ENCODE results near the gene SLC22A31. TPM values are rescaled to one million over a fixed set of nuclear protein-coding genes. Genes with fewer than 3 reads are reported as not detected.
A peak's percentile ranks its signal among the peaks of the same experiment; 100 is the strongest.

SLC22A31 gene
- total and polyA plus RNA-seq, 2 donors (not counting 3 experiments of a cell fraction or from before 2014, with no cell fraction given) = 1.0 TPM; not detected in 1

GRCh38 chr16:89221604-89222003, 21.3 kb upstream of the SLC22A31 start:
- POLR2A ChIA-PET = no interaction called here
- peaks cover 9% of the 10 kb centered on the region for H3K79me2 ChIP-seq (ENCODE audit: control insufficient read depth, insufficient read depth, low read length)
- dilution Hi-C loops (cut with MboI; ENCODE audit: extremely low pct_ligation_motif_present, low sequenced_read_pairs) (no loop called here), intact Hi-C loops (cut with micrococcal nuclease) (no loop called here)
- H3K4me3 ChIP-seq (replicated peaks in 1 of 3; ENCODE audit: insufficient read depth in 1 of 3, low read depth in 1 of 3, low read length in 3 of 3) = no peak overlapping the region
- peaks cover 10 to 32% of the 10 kb centered on the region in 2 experiments for H3K36me3 ChIP-seq (ENCODE audit: control insufficient read depth in 2 of 2, extremely low read depth in 1 of 2, insufficient read depth in 2 of 2, low read length in 2 of 2)
- H3K27me3 ChIP-seq (ENCODE audit: control insufficient read depth in 2 of 2, insufficient read depth in 2 of 2, low read length in 2 of 2) = no peaks in the 10 kb centered on the region
- H3K9ac ChIP-seq (replicated peaks; ENCODE audit: extremely low read depth, insufficient read depth, low read length) = no peak overlapping the region
- no peak overlapping the region for H3K4me2 ChIP-seq (ENCODE audit: insufficient read depth, low read length)
- no TSS peak for BruUV-seq (replicated peaks)
- FAIRE-seq (no peak), DNase-seq (ENCODE audit: low read depth, low spot score) (no peak)
- TF ChIP-seq POLR2A (IDR thresholded peaks at IDR 0.05; ENCODE audit: low read depth, low read length) (no peak), MYC (IDR thresholded peaks at IDR 0.05; ENCODE audit: low read depth, low read length) (no peak), FOS (IDR thresholded peaks at IDR 0.05; ENCODE audit: borderline replicate concordance, insufficient read depth, low read length) (no peak), JUN (IDR thresholded peaks at IDR 0.05; ENCODE audit: borderline replicate concordance, insufficient read depth, insufficient read length, low read depth) (no peak)
- no peaks in the 10 kb centered on the region for H3K9me1 ChIP-seq (replicated peaks; ENCODE audit: control insufficient read depth, extremely low read depth, insufficient read depth, low read length)
- peaks cover 2% of the 10 kb centered on the region for H3K9me3 ChIP-seq (replicated peaks; ENCODE audit: control insufficient read depth, insufficient read depth, low read length)
- CTCF ChIA-PET = interaction anchor here (1.1 kb wide), 1 partner anchor 18 kb away, joined by 3 read pairs; no protein-coding TSS in a partner anchor
- H3K4me1 ChIP-seq (ENCODE audit: control insufficient read depth, extremely low read depth, insufficient read depth, low read length) = peaks cover 8% of the 10 kb centered on the region
- H3K27ac ChIP-seq (ENCODE audit: insufficient read depth, low read depth, low read length) = no peak overlapping the region
- H2AFZ ChIP-seq (ENCODE audit: low read depth, low read length) = no peak overlapping the region
- H4K20me1 ChIP-seq (replicated peaks; ENCODE audit: control insufficient read depth, extremely low read depth, insufficient read depth, low read length) = no peaks in the 10 kb centered on the region

- no peak overlapping the region for H3K4me2 ChIP-seq (ENCODE audit: insufficient read depth, low read length)
These were observed 19.0 kb upstream of the SLC22A31 start for GRCh38 chr16:89219365-89219764.

More at GRCh38 chr16:89219365-89219764, 19.0 kb upstream of the SLC22A31 start:
- peaks cover 9% of the 10 kb centered on the region for H3K79me2 ChIP-seq (ENCODE audit: control insufficient read depth, insufficient read depth, low read length)
- intact Hi-C loops (cut with micrococcal nuclease) = loop anchor here (5.0 kb wide), 1 partner anchor 127 kb away; the partner anchor contains the start of gene ACSF3
- H3K4me3 ChIP-seq (replicated peaks in 1 of 3; ENCODE audit: insufficient read depth in 1 of 3, low read depth in 1 of 3, low read length in 3 of 3) = no peak overlapping the region
- no peaks in the 10 kb centered on the region for H3K9me1 ChIP-seq (replicated peaks; ENCODE audit: control insufficient read depth, extremely low read depth, insufficient read depth, low read length)
- no TSS peak for BruUV-seq (replicated peaks)
- POLR2A ChIA-PET = no interaction called here
- H2AFZ ChIP-seq (ENCODE audit: low read depth, low read length) = no peak overlapping the region
- dilution Hi-C loops (cut with MboI; ENCODE audit: extremely low pct_ligation_motif_present, low sequenced_read_pairs) = no loop called here
- no peak overlapping the region for H3K27ac ChIP-seq (ENCODE audit: insufficient read depth, low read depth, low read length)
- H3K27me3 ChIP-seq (ENCODE audit: control insufficient read depth in 2 of 2, insufficient read depth in 2 of 2, low read length in 2 of 2) = no peaks in the 10 kb centered on the region
- FAIRE-seq (no peak), DNase-seq (ENCODE audit: low read depth, low spot score) (peak; percentile 26)
- H3K36me3 ChIP-seq (ENCODE audit: control insufficient read depth in 2 of 2, extremely low read depth in 1 of 2, insufficient read depth in 2 of 2, low read length in 2 of 2) = peaks cover 3 to 25% of the 10 kb centered on the region in 2 experiments
- peaks cover 10% of the 10 kb centered on the region for H3K4me1 ChIP-seq (ENCODE audit: control insufficient read depth, extremely low read depth, insufficient read depth, low read length)
- no peaks in the 10 kb centered on the region for H4K20me1 ChIP-seq (replicated peaks; ENCODE audit: control insufficient read depth, extremely low read depth, insufficient read depth, low read length)
- CTCF ChIA-PET = no interaction called here
- H3K9ac ChIP-seq (replicated peaks; ENCODE audit: extremely low read depth, insufficient read depth, low read length) = no peak overlapping the region
- TF ChIP-seq MAX (IDR thresholded peaks at IDR 0.05; ENCODE audit: insufficient read depth, insufficient read length) = no peak
- no peak for TF ChIP-seq POLR2A (IDR thresholded peaks at IDR 0.05; ENCODE audit: low read depth, low read length)
- H3K9me3 ChIP-seq (replicated peaks; ENCODE audit: control insufficient read depth, insufficient read depth, low read length) = no peaks in the 10 kb centered on the region

Measured in endothelial cell of umbilical vein (primary cell).